SK-N-SH (cell line): ENCODE measurements around the gene SMU1. TPM values are rescaled to one million over a fixed set of nuclear protein-coding genes. Genes with fewer than 3 reads are reported as not detected.

Source experiments
- CTCF ChIA-PET: fragments of 300-600, 350-600 bp; formaldehyde crosslinking; extraction: SDS; loops from one replicate; lab custom pipeline; 2021; lab: Yijun Ruan, JAX
- POLR2A ChIA-PET: fragments of 350-600 bp; sonication (Branson Sonifier 250); formaldehyde crosslinking; extraction: SDS; loops from one replicate; lab custom pipeline; 2020; ENCODE audit warnings: antibody characterized with exemption, inconsistent platforms; lab: Yijun Ruan, JAX
- DNase-seq: peaks from one replicate; pipeline ENCODE4 v3.0.0; 2012
- H2AFZ ChIP-seq: fragments of 200-600 bp; sonication (generic); 2 replicates; pipeline ENCODE4 v1.8.1; 2016; ENCODE audit warnings: antibody characterized with exemption, mild to moderate bottlenecking, low read depth
- H3F3A ChIP-seq: fragments of 200-600 bp; sonication (generic); replicated peaks from 2 replicates; pipeline ENCODE3; 2016; ENCODE audit warnings: antibody characterized with exemption, mild to moderate bottlenecking; ENCODE audit not compliant: insufficient read depth
- H3K27ac ChIP-seq, 2 experiments: fragments of 200-500 bp in 1 of 2; fragments of 200-600 bp in 1 of 2; sonication (Bioruptor generic) in 1 of 2; sonication (generic), shearing (Covaris generic) in 1 of 2; 2 replicates each; pipeline versions ENCODE4 v1.5.1 to v1.6.1; 2014 to 2016; ENCODE audit warnings: low read depth in 2 of 2, inconsistent platforms in 1 of 2, low read length in 1 of 2, mild to moderate bottlenecking in 1 of 2, mixed read lengths in 1 of 2
- H3K27me3 ChIP-seq: fragments of 200-600 bp; sonication (generic), shearing (Covaris generic); 2 replicates; pipeline ENCODE4 v1.6.1; 2016; ENCODE audit warnings: mixed run types; ENCODE audit not compliant: insufficient read depth
- H3K36me3 ChIP-seq, 2 experiments: fragments of 200-500 bp in 1 of 2; fragments of 200-600 bp in 1 of 2; sonication (Bioruptor generic) in 1 of 2; sonication (generic) in 1 of 2; replicated peaks in 1 of 2; 2 replicates each; pipeline versions ENCODE3 to v1.5.1; 2014 to 2016; ENCODE audit warnings: low read length in 1 of 2, mild to moderate bottlenecking in 1 of 2; ENCODE audit not compliant: insufficient read depth in 2 of 2, control insufficient read depth in 1 of 2
- H3K4me1 ChIP-seq, 2 experiments: fragments of 200-500 bp in 1 of 2; fragments of 200-600 bp in 1 of 2; sonication (Bioruptor generic) in 1 of 2; sonication (generic), shearing (Covaris generic) in 1 of 2; 2 replicates each; pipeline versions ENCODE4 v1.5.1 to v1.6.1; 2014 to 2016; ENCODE audit warnings: low read depth in 1 of 2, low read length in 1 of 2, mixed run types in 1 of 2; ENCODE audit not compliant: insufficient read depth in 2 of 2, control insufficient read depth in 1 of 2
- H3K4me2 ChIP-seq: fragments of 200-600 bp; sonication (generic), shearing (Covaris generic); 2 replicates; pipeline ENCODE4 v1.6.1; 2017; ENCODE audit warnings: mixed run types
- H3K4me3 ChIP-seq, 2 experiments: fragments of 200-500 bp in 1 of 2; fragments of 200-600 bp in 1 of 2; sonication (Bioruptor generic) in 1 of 2; sonication (generic), shearing (Covaris generic) in 1 of 2; 2 replicates each; pipeline versions ENCODE4 v1.5.1 to v1.8.1; 2014 to 2016; ENCODE audit warnings: low read depth in 2 of 2, inconsistent platforms in 1 of 2, low read length in 1 of 2, mild to moderate bottlenecking in 1 of 2, mixed read lengths in 1 of 2, moderate library complexity in 1 of 2
- H3K79me2 ChIP-seq: fragments of 200-600 bp; sonication (generic); 2 replicates; pipeline ENCODE4 v1.8.1; 2017; ENCODE audit warnings: mild to moderate bottlenecking; ENCODE audit not compliant: insufficient read depth
- H3K9ac ChIP-seq: fragments of 200-600 bp; sonication (generic); 2 replicates; pipeline ENCODE4 v1.6.1; 2017; ENCODE audit warnings: mixed run types
- H3K9me2 ChIP-seq: fragments of 200-600 bp; sonication (generic); 2 replicates; pipeline ENCODE4 v1.6.1; 2017; ENCODE audit warnings: mixed run types
- H3K9me3 ChIP-seq: fragments of 200-600 bp; sonication (generic); 2 replicates; pipeline ENCODE4 v1.6.1; 2017; ENCODE audit warnings: mixed run types, mild to moderate bottlenecking, moderate library complexity
- H4K20me1 ChIP-seq: fragments of 200-600 bp; sonication (generic); 2 replicates; pipeline ENCODE4 v1.6.1; 2017; ENCODE audit warnings: mild to moderate bottlenecking, mixed run types; ENCODE audit not compliant: insufficient read depth
- CTCF ChIP-seq: fragments of 200-600 bp; sonication (generic); IDR thresholded peaks from 2 replicates; pipeline ENCODE4 v1.6.1; 2017; ENCODE audit warnings: antibody characterized with exemption, mild to moderate bottlenecking, moderate library complexity
- ELF1 ChIP-seq: IDR thresholded peaks from 2 replicates; pipeline ENCODE4 v1.4.0; 2012
- EP300 ChIP-seq, 2 experiments: IDR thresholded peaks; 2 replicates each; pipeline versions ENCODE4 v1.4.0 to v1.6.1; 2012; ENCODE audit warnings: borderline replicate concordance in 1 of 2, low read depth in 1 of 2, low read length in 1 of 2
- EZH2phosphoT487 ChIP-seq: fragments of 200-600 bp; sonication (generic); IDR thresholded peaks from 2 replicates; pipeline ENCODE4 v1.6.1; 2017; ENCODE audit warnings: low read depth, mixed run types, mild to moderate bottlenecking, antibody characterized with exemption, moderate library complexity, borderline replicate concordance
- FOXM1 ChIP-seq: IDR thresholded peaks from 2 replicates; pipeline ENCODE4 v1.4.0; 2012; ENCODE audit warnings: low read depth, mild to moderate bottlenecking
- GABPA ChIP-seq: IDR thresholded peaks from 2 replicates; pipeline ENCODE4 v1.4.0; 2012; ENCODE audit warnings: low read depth, mild to moderate bottlenecking
- JUND ChIP-seq: IDR thresholded peaks from 2 replicates; pipeline ENCODE4 v1.4.0; 2012
- MEF2A ChIP-seq: IDR thresholded peaks from 2 replicates; pipeline ENCODE4 v1.4.0; 2012; ENCODE audit warnings: low read depth, borderline replicate concordance
- MXI1 ChIP-seq: IDR thresholded peaks from 2 replicates; pipeline ENCODE4 v1.6.1; 2012; ENCODE audit warnings: mild to moderate bottlenecking, low read depth, low read length, improper control_type of control experiment
- NRF1 ChIP-seq: IDR thresholded peaks from 2 replicates; pipeline ENCODE4 v1.6.1; 2012; ENCODE audit warnings: low read depth, mild to moderate bottlenecking, low read length
- RAD21 ChIP-seq: IDR thresholded peaks from 2 replicates; pipeline ENCODE4 v1.6.1; 2012; ENCODE audit warnings: mild to moderate bottlenecking, low read length
- RCOR1 ChIP-seq: fragments of 150-350 bp; IDR thresholded peaks from 2 replicates; pipeline ENCODE4 v1.6.1; 2017; ENCODE audit warnings: antibody characterized with exemption, low read length
- REST ChIP-seq: IDR thresholded peaks from 2 replicates; pipeline ENCODE4 v1.6.1; 2012; ENCODE audit warnings: mild to moderate bottlenecking, low read depth, low read length, moderate library complexity
- RFX5 ChIP-seq: IDR thresholded peaks from 2 replicates; pipeline ENCODE4 v1.6.1; 2012; ENCODE audit warnings: mild to moderate bottlenecking, improper control_type of control experiment, low read length
- RXRA ChIP-seq: IDR thresholded peaks from 2 replicates; pipeline ENCODE4 v1.4.0; 2012; ENCODE audit warnings: low read depth, mild to moderate bottlenecking, borderline replicate concordance
- SIN3A ChIP-seq: IDR thresholded peaks from 2 replicates; pipeline ENCODE4 v1.6.1; 2012; ENCODE audit warnings: low read depth, mild to moderate bottlenecking, low read length, moderate library complexity, borderline replicate concordance
- TCF12 ChIP-seq: IDR thresholded peaks from 2 replicates; pipeline ENCODE4 v1.4.0; 2012
- TEAD4 ChIP-seq: IDR thresholded peaks from 2 replicates; pipeline ENCODE4 v1.4.0; 2012; ENCODE audit warnings: mild to moderate bottlenecking, borderline replicate concordance; ENCODE audit not compliant: insufficient read depth
- USF2 ChIP-seq: fragments of 150-350 bp; IDR thresholded peaks from 2 replicates; pipeline ENCODE4 v1.6.1; 2017; ENCODE audit warnings: antibody characterized with exemption, low read length, low read depth, borderline replicate concordance
- YY1 ChIP-seq: IDR thresholded peaks from 2 replicates; pipeline ENCODE4 v1.4.0; 2012; ENCODE audit warnings: low read depth, mild to moderate bottlenecking
- ZBTB33 ChIP-seq: IDR thresholded peaks from 2 replicates; pipeline ENCODE4 v1.4.0; 2012; ENCODE audit warnings: low read depth, borderline replicate concordance
- WGBS: methylation state at CpG from one replicate; pipeline ENCODE4 v1.1.6; 2017; ENCODE audit warnings: low lambda C conversion rate; 5-methylcytosine and 5-hydroxymethylcytosine counted together
- polyA plus RNA-seq, 3 experiments: library from polyadenylated mRNA; depleted of rRNA; stranded (reverse); fragments of >200 nt; gene quantifications; 2 replicates each; pipeline ENCODE4 v1.2.3, GENCODE V29; 2012
- TF ChIP-seq, protein P1 (sequence below): IDR thresholded peaks from 2 replicates; pipeline ENCODE4 v1.4.0; 2012; ENCODE audit warnings: low read depth
- TF ChIP-seq, protein P2 (sequence below): fragments of 150-350 bp; IDR thresholded peaks from 2 replicates; pipeline ENCODE4 v1.6.1; 2016; ENCODE audit warnings: mild to moderate bottlenecking, low read depth, low read length

The SMU1 gene
- polyA plus RNA-seq, 1 of the 3 experiments (the other 2 are of a cell fraction): 9.8 TPM

DNA sequence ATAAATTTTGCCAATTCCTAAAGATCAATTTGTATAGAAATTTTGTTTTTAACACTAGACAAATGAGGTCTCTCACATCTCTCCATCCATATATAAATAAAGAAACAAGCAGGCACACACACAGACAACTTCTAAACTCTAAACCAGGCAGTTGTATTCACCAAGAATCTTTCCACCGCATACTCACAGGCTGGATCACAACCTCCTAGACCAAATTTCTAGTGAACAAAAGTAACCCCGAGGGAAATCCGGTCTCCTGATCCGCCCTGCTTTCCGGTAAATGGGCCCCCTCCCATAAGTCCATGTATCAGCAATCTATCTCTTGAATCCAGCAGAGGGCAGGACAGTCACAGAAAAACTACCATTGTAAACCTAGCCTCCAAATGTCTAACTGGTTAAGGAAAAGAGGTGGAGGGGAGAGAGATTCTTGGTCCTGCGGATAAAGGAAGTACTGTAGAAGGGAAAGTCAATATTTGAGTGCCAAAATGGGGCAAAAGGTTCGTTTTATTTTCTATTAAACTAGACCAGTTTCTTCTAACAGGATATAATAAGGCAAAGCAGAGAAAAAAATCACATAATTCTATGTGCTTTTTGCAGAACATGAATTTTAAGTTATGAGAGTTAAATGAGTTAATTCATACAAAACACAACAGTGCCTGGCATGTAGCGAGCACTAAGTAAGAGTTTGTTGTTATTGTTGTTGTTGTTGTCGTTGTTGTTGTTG is 4.8 kb upstream of the SMU1 start:
- 2% methylated on average over 9 of the region's 9 CpGs for WGBS
- no peaks in the 10 kb centered on the region for H3K9me3 ChIP-seq
- ChIA-PET POLR2A (no interaction called here), CTCF (interaction anchor here (0.6 to 6.1 kb wide), 12 partner anchors 18 to 159 kb away, joined by 3 to 57 read pairs (median 4); partner anchors contain the start of gene SPINK4)
- H3K4me2 ChIP-seq: peak overlapping the region; percentile 73
- peak overlapping the region; percentile 11 to 35; a peak in 3 of 4 replicates for H3K27ac ChIP-seq
- H3K4me1 ChIP-seq: peaks cover 0 to 6% of the 10 kb centered on the region in 2 experiments; a peak in 1 of 4 replicates
- peak overlapping the region; percentile 25 to 50 for H3K4me3 ChIP-seq
- peak overlapping the region; percentile 61 for H3K9ac ChIP-seq
- no peaks in the 10 kb centered on the region for H4K20me1 ChIP-seq
- H3K9me2 ChIP-seq: no peaks in the 10 kb centered on the region
- peak overlapping the region; percentile 92 for H2AFZ ChIP-seq
- no peaks in the 10 kb centered on the region for H3K36me3 ChIP-seq
- peak; percentile 86 for DNase-seq
- no peaks in the 10 kb centered on the region for H3K27me3 ChIP-seq
- H3F3A ChIP-seq: peaks cover 14% of the 10 kb centered on the region
- H3K79me2 ChIP-seq: peaks cover 7% of the 10 kb centered on the region
- TF ChIP-seq ELF1: no peak; the same call in 1 of the 2 replicates
- TF ChIP-seq SIN3A: no peak
- no peak for TF ChIP-seq TEAD4
- no peak for TF ChIP-seq MEF2A
- peak; percentile 97 for TF ChIP-seq RAD21
- no peak for TF ChIP-seq FOXM1
- TF ChIP-seq YY1: no peak
- TF ChIP-seq, protein P1, sequence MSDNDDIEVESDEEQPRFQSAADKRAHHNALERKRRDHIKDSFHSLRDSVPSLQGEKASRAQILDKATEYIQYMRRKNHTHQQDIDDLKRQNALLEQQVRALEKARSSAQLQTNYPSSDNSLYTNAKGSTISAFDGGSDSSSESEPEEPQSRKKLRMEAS: 0 out of 2 replicates have a peak, but pooled peaks have one; percentile 17
- no peak for TF ChIP-seq EZH2phosphoT487
- TF ChIP-seq USF2: no peak
- TF ChIP-seq RFX5: no peak
- peak; percentile 49; the same call in 1 of the 2 replicates for TF ChIP-seq RCOR1
- peak; percentile 4; the same call in 1 of the 2 replicates for TF ChIP-seq TCF12
- no peak; the same call in 1 of the 2 replicates for TF ChIP-seq MXI1
- TF ChIP-seq RXRA: no peak
- no peak for TF ChIP-seq JUND
- TF ChIP-seq ZBTB33: no peak
- peak; percentile 87 for TF ChIP-seq CTCF
- 0 out of 2 replicates have a peak, but pooled peaks have one; percentile 9 for TF ChIP-seq REST
- TF ChIP-seq EP300 (IDR thresholded peaks at IDR 0.05; ENCODE audit: borderline replicate concordance in 1 of 2, low read depth in 1 of 2, low read length in 1 of 2): no peak
- TF ChIP-seq NRF1: no peak
- TF ChIP-seq GABPA: no peak; the same call in 1 of the 2 replicates
- TF ChIP-seq, protein P2, sequence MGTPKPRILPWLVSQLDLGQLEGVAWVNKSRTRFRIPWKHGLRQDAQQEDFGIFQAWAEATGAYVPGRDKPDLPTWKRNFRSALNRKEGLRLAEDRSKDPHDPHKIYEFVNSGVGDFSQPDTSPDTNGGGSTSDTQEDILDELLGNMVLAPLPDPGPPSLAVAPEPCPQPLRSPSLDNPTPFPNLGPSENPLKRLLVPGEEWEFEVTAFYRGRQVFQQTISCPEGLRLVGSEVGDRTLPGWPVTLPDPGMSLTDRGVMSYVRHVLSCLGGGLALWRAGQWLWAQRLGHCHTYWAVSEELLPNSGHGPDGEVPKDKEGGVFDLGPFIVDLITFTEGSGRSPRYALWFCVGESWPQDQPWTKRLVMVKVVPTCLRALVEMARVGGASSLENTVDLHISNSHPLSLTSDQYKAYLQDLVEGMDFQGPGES: no peak
